ENCODE measurements around the gene STAMBP.
"Not testable (repeated sequence)": the region's sequence is repeated elsewhere in the genome, so short reads cannot be mapped to it uniquely, and the experiment has no call there.

Gene STAMBP

DNA sequence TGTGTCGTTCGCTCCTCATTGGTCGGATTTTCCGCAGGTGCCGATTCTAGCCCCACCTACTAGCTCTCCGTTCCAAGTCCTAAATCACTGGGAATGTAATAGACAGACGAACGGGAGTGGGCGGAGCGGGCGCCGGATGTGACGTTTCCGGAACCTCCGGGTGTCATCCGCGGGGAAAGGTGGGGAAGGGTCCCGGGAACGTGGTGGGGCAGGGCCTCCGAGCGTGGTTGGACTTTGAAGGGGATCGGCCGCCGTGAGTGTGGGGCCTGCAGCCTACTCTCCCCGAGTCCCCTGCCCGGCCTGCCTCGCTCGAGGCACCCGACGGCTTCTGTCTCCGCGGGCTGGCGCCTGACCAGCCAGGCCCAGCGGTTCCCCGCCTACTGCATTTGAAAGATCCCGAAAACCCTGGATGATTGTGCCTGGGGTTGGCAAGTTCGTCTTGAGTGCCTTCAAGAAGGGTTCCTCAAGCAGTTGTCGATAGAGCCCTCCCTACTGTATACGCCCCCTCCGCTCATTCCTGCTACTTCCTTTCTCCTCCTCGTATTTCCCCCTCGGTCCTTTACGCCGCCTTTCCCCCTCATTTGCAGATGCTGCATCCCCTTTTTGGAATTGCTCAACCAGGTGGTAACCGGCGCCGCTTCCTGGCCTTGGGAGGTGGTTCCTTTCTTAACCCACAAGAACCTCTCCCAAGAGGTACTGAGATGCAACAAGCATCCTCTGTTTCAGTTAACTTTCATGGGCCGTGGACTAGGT is at the start of gene STAMBP:
TSS of gene STAMBP (plus strand) at position 144 of the 753 bp plus-strand sequence. CDS start 1,896 bp downstream, outside the sequence.
- in situ Hi-C loops (cut with HindIII; ENCODE audit: low sequenced_read_pairs) = no loop called here

DNA sequence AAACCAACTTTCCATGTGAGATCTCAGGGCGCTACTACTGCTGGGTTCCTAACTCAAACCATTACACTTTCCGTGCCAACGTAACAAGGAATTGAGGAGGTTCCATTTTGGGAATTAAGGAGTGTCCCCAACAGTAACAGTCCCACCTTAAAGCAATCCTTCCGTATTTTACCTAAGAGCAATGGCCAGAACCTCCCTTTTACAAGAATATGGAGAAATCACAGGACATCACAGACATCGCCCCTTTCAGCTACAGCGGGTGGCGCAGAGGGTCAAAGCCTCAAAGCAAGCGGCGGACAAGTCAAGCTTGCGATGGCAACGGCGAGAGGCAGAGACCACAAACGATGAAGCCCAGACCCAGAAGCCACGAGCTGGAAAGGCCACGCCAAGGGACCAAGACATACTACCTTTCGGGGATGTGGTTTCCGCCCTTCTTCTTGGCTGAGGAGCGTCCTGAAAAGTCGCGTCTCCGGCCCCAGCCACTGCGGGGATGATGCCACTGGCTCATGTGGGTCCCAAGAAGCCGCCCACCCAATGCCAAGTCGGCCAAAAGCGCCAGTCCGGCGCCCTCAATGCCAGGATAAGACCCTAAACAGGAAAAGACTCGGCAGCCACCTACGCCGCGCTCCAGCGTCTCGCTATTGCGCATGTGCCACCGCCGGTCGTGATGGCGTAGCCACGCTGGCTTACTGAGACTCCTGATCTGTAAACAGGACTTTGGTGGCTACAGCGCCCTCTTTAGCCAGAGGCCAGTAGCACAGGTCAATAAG is 49.1 kb upstream of the STAMBP start, which contains the start of gene DUSP11:
TSS of gene DUSP11 (minus strand) at position 637 of the 770 bp plus-strand sequence. CDS start at position 508, 129 bp downstream.
- in situ Hi-C loops (cut with HindIII; ENCODE audit: low sequenced_read_pairs) = no loop called here

DNA sequence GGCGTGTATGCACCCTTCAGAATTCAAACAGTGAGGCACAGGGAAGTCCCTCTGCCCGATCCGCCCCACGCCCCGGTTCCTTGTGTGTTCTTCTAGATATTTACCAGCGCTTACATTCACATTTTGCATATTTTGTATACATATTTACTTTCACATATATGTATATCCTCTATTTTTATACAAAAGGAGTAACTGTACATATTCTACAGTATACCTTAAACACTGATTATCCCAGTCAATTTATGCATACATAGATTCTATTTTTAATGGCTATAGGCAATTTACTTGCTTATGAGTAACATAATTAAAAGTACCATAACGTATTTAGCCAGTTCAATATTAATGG is 48.6 kb upstream of the STAMBP start:
- in situ Hi-C loops (cut with HindIII; ENCODE audit: low sequenced_read_pairs) = no loop called here

DNA sequence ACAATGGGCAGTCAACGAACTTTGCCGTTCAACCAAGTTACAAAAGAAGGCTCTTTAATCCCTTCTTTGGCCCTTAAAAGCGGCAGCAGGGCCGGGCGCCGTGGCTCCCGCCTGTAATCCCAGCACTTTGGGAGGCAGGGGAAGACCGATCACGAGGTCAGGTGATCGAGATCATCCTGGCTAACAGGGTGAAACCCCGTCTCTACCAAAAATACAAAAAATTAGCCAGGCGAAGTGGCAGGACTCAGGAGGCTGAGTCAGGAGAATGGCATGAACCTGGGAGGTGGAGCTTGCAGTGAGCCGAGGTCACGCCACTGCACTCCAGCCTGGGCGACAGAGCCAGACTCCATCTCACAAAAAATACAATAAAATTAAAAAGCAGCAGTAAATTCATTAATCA is 45.4 kb upstream of the STAMBP start:
- in situ Hi-C loops (cut with HindIII; ENCODE audit: low sequenced_read_pairs) = not testable (repeated sequence)

DNA sequence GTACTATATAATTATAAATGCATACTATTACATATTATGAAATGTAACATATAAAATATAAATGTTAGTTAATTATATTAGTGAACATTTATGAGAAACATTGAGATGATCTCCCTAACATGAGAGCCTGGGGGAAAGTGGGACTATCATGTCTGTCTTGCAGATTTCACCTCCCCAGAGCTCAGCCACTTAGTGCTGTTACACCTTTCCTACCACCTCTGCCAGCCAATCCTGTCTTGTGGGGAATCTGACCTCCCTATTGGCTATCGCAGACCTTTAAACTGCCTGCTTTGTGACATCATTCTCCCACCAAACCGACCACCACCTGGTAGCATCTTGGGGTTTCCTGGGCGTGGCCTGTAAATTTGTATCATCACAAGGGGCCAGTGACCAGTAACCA is 44.9 kb upstream of the STAMBP start, which contains the start of gene C2orf78:
TSS of gene C2orf78 (plus strand) at position 301 of the 400 bp plus-strand sequence. CDS start 127 bp downstream, outside the sequence.
- in situ Hi-C loops (cut with HindIII; ENCODE audit: low sequenced_read_pairs) = not testable (repeated sequence)

DNA sequence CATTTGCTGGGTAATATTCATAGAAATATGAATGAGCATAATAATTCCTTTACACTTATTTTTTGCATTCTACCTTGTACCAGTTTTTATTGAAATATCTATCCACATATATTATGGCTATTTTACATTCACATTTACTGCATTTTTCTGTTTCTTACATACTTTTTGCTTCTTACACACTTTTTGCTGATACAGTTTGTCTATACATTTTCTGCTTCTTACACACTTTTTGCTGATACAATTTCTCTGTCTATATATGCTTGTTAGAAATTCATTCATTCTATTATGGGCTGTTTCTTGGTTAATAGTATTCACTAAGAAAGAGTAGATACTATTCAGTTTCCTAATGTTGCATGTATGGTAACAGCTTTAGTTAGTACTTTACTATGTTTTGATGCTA is 16.9 kb upstream of the STAMBP start:
- in situ Hi-C loops (cut with HindIII; ENCODE audit: low sequenced_read_pairs) = no loop called here

DNA sequence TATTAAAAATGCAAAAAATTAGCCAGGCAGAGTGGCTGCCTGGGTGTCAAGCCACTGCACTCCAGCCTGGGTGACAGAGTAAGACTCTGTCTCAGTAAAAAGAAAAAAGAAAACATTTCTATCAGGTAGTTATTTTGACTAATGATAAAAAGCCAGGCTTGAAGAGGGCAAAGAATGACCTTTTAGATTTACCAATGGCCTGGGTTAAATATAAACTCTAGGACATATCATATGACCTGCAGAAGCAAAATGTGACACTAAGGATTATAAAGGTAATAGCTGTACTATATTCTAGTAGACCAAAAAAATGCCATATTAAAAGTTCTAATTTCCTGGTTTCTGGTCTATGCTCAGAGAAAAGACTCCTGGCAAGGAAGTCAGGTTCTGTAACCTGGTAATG is 16.1 kb upstream of the STAMBP start:
- in situ Hi-C loops (cut with HindIII; ENCODE audit: low sequenced_read_pairs) = no loop called here

DNA sequence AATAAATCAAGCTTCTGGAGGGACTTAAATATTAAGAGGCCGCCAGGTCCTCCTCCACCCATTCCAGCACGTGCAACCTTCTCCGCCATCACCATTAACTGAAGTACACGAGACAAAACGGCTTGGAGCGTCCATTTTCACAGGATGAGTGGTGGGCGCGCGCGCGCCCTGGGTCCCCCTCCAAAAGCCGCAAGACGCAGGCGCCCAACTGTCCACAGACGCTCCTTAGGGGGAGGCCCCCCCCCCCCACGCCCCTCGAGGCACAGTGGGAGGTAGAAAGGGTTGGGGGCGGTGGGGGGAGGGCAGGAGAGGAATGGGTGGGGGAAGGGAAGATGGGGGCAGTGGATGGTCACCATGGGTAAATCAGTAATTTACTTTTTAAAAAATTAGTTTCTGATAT is 10.5 kb upstream of the STAMBP start:
- in situ Hi-C loops (cut with HindIII; ENCODE audit: low sequenced_read_pairs) = no loop called here

DNA sequence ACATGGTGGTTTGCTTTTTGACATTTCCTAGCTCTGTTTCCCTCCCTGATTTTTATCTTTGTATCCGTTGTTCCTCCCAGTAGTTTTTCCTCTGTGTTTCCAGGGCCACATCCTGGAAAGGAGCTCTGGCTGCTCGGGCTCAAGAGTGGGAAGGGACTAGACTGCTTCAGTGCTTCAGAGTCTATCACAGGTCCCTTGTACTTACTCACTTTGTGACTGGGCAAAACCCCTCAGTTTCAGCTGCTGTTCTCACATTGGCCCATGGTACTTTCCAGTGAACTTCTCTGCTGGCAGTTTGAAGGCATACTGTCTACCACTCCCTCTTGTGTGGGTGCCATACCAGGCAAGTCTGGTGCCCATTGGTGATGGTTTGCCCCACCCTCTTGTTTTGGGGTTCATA is 7.5 kb upstream of the STAMBP start:
- in situ Hi-C loops (cut with HindIII; ENCODE audit: low sequenced_read_pairs) = no loop called here

DNA sequence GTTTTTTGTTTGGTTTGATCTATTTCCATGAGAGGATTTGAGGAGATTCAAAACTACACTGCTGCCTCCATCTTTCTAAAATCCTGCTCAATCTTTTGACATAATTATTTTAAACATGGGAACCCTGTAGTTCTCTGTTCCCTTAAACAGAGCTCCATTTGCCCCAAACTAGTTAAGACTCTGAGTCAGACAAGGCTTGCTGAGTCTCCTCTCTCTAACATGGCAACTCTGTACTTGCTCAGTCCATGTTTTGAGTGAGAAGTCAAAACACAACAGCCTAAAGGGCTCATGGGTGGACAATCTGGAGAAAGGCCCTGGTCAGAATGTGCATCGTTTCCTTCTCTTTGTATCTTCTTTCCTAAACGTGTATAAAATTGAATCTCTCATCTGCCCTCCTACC is 7.1 kb upstream of the STAMBP start:
- in situ Hi-C loops (cut with HindIII; ENCODE audit: low sequenced_read_pairs) = no loop called here

DNA sequence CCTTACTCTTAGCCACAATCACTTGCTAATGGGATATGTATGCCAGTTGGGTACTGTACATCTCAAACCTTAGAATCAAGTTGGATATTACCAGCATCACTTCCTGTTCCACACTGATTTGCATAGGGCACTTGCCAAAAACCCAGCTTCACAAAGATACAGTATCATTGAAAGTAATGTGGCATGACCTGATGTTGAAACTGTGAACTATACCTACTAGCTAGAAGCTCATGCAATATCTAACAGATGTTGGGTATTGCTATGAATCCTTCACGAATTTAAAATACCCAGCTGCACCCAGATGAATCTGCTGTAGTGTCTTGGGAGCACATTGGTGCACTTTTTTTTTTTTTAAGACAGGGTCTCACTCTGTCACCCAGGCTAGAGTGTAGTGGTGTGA is 6.5 kb upstream of the STAMBP start:
- in situ Hi-C loops (cut with HindIII; ENCODE audit: low sequenced_read_pairs) = no loop called here

DNA sequence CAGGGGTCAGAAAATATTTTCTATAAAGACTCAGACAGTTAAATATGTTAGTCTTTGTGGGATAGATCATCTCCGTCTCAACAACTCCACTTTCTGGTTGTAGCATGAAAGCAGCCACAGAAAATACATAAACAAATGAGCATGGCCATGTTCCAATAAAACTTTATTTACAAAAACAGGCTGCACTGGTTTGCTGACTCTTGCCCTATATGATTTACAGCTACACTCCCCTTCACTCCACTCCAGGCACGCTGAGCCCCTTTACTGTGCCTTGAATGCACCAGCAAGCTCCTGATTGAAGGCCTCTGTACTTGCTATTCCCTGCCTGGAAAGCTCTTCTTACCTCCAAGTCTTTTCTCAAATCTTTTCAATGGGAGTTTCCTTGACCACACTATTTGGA is 5.8 kb upstream of the STAMBP start:
- in situ Hi-C loops (cut with HindIII; ENCODE audit: low sequenced_read_pairs) = no loop called here

DNA sequence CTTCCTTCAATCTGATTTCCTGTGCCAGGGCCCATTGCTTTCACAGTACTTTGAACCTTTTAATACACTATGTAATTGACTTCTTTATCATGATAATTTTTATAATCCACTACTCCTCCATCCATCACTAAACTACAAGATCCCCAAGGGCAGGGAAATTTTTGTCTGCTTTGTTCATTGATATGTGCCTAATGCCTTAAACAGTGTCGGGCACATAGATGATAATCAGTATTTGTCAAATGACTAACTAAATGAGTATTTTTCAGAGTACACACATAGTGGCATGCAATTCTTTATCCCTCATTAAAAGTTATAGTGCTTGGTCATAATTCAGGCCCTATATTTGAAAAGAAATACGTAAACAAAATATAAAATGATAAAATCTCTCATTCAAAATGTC is 5.3 kb upstream of the STAMBP start:
- in situ Hi-C loops (cut with HindIII; ENCODE audit: low sequenced_read_pairs) = no loop called here

DNA sequence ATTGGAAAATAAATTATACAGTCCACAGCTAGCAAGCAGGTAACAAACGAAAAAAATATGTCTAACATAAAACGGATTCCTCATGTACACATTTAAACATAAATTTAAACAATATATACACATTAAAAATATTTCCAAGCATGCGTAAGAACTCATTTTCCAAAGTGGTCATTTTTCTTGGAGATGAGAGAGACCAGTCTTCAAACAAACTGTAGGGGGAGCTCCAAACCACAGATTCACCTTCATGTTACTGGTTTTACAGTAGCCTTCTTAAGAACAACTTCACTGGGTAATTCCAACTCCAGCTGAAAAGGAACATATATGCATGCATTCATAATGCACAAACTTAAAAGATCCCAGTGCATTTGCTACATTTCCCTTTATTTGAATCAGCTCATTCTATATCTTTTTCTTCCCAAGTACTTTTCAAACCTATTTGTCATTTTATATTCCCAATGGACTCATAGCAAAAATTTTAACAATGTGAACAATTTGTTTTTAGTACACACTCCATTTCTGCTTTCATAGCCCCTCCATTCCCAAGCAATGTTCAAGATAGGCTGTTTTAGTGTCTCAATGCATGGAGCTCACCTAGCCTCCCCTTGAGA is 4.7 kb upstream of the STAMBP start:
- in situ Hi-C loops (cut with HindIII; ENCODE audit: low sequenced_read_pairs) = no loop called here

DNA sequence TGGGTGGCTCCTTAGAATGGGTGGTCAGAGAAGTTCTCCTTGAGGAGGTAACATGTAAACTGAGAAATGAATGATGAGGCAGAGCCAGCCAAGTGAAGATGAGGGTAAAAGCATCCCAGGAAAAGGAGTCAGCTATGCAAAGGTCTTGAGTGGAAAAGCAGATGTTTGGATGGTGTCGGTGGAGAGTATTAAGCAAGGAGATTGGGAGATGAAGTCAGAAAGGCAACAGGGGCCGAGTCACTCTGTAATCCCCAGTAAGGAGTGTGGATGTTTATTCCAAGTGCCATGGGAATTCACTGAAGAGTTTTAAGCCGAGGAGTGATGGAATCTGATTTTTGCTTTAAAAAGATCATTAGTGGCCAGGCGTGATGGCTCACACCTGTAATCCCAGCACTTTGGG is 3.4 kb upstream of the STAMBP start:
- in situ Hi-C loops (cut with HindIII; ENCODE audit: low sequenced_read_pairs) = no loop called here

DNA sequence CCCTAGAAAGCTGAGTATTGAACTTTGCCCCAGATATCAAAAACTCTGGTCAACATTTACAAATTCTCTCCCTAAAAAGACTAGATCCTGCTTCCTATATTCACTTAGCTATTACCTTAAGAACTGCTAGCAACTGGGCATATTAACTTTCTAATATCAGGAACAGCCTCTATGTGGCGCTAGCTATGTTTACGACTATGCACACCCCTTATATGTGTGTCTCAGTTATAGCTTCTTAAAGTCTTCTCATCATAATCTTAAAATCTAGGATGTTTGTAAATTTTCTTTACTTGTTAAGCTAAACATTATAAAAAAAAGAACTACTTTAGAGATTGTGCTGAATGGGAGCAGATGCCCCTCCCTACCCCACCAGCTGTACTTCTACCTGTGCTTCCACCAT is 1.7 kb upstream of the STAMBP start:
- in situ Hi-C loops (cut with HindIII; ENCODE audit: low sequenced_read_pairs) = no loop called here

DNA sequence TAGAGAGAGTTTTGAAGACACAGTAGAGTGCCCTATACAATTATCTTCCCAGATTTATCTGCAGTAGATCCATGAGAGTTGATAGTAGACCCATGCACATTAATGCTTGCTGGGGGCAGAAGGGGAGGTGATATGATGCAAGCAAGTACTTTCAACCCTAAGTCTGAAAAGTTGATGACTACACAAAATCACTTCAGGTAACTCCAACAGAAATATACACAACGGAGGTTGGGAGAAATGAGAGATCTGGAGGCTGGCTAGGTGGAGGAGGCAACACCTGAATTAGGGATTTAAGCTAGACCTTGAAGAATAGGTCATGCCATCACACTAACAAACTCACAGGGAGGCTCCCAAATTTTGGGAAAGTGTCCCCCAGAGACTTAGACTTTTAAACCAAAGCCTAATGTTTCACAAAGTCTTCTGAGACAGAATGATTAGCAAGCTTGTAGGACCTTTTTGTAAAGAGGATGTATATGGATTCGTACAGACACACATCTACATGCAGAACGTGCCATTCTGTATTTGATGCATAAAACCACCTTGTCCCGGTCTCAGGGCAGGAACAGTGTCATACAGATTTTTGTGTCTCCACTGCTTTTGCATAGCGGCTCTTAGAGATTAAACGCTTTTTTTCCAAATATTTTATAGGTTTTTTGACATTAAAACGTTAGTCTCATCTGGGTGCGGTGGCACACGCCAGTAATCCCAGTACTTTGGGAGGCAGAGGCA is 937 bp upstream of the STAMBP start:
- in situ Hi-C loops (cut with HindIII; ENCODE audit: low sequenced_read_pairs) = no loop called here

DNA sequence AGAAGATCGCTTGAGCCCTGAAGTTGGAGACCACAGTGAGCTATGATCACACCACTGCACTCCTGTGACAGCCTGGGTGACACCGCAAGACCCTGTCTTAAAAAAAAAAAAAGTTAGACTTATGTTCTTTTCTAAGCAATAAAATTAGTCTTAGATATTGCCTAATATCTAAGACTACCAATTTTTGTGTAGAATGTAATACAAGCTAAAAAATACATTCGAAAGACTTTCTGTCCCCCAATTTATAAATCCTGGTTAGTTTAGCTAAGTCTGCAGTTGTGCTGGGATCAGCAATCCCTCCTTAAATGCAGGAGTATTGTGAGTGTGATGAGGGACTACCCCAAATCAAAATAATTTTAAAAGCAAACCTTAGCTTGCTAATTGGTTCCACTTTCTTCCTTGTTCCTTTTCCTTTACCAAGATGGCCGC is 358 bp upstream of the STAMBP start:
- in situ Hi-C loops (cut with HindIII; ENCODE audit: low sequenced_read_pairs) = no loop called here

DNA sequence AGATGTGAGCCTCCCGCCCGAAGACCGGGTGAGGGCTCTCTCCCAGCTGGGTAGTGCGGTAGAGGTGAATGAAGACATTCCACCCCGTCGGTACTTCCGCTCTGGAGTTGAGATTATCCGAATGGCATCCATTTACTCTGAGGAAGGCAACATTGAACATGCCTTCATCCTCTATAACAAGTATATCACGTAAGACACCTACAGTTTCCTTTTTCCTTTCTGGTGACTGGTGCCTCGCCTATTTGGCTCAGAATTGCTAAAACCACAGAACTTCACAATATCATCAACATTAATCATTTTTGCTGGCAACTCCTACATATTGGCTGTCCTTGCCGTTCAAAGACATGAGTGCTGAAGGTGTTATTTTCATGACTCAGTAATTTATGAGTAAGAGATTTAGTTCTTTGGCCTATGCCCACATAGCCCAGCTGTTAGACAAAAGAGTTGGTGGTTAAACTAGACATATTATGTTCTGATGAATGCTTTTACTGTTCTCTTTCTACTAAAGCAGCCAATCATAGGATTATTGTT is 2.2 kb downstream of the STAMBP start:
- in situ Hi-C loops (cut with HindIII; ENCODE audit: low sequenced_read_pairs) = no loop called here

DNA sequence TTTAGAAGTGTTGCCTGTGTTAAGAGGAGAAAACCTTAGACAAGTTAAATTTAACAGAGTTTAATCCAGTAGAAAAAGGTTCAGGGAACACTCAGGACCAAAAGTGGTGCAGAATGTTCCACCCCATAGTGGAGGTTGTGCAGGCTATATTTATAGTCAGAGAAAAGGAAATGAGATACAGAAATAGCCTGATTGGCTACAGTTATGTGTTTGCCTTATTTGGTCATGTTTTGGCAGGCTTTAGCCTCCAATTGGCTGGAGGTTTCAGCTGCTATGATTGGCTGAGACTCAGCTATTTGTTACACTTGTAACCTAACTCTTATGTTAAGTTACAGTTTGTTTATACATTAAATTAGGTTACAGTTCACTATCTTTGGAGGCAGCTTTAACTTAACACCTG is 4.2 kb downstream of the STAMBP start:
- in situ Hi-C loops (cut with HindIII; ENCODE audit: low sequenced_read_pairs) = no loop called here

All from DLD1 (cell line).